ENCODE measurements around the gene PPP1R11.
A peak's percentile ranks its signal among the peaks of the same experiment; 100 is the strongest.

DNA sequence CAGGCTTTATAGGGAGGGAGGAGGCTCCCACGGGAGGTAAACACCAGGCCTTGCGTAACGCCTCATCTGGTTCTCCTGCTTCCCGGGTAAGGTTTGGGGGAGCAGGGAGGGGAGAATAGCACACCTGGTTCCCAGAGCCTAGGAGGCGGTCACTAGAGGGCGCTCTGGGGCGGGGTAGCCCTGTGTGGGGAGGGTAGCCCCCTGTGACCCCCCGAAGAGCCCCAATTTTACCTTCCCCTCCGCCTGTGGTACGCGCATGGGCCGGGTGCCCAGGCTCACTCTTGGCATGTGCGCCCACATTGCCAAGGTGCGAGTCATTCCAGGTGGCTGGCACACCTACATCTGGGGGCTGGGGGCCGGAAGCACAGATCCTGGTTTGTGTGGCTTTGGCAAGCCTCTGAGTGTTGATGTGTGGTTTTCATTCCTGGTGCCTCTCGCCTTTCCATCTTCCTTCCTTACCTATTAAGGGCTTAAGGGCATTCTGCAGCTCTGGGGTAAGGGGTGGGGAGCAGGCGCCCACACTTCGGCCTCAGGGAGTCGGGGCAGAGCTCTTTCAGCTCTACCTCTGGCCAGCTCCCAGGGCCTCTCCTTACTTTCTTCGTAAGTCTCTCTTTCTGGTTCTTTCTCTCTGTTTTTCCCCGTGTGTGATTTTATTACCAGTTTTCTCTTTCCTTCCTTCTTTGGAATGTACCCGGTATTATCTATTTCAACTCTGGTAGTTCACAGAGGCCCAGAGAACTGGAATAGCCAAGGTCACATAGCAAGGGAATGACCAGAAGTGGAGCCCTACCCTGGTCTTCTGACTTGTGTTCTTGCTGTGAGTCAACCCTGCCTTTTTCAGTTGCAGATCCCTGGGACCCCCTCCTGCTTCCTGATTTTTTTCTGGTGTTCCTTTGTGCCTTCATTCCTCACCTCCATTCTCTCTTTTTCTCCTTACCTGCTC is 9.1 kb downstream of the PPP1R11 start:
- TF ChIP-seq, protein P1, sequence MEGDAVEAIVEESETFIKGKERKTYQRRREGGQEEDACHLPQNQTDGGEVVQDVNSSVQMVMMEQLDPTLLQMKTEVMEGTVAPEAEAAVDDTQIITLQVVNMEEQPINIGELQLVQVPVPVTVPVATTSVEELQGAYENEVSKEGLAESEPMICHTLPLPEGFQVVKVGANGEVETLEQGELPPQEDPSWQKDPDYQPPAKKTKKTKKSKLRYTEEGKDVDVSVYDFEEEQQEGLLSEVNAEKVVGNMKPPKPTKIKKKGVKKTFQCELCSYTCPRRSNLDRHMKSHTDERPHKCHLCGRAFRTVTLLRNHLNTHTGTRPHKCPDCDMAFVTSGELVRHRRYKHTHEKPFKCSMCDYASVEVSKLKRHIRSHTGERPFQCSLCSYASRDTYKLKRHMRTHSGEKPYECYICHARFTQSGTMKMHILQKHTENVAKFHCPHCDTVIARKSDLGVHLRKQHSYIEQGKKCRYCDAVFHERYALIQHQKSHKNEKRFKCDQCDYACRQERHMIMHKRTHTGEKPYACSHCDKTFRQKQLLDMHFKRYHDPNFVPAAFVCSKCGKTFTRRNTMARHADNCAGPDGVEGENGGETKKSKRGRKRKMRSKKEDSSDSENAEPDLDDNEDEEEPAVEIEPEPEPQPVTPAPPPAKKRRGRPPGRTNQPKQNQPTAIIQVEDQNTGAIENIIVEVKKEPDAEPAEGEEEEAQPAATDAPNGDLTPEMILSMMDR (IDR thresholded peaks at IDR 0.05) = peak; percentile 70
- TF ChIP-seq ZFX (IDR thresholded peaks at IDR 0.05; ENCODE audit: borderline replicate concordance) = no peak
